ENCODE measurements around the gene KCNF1.

DNA sequence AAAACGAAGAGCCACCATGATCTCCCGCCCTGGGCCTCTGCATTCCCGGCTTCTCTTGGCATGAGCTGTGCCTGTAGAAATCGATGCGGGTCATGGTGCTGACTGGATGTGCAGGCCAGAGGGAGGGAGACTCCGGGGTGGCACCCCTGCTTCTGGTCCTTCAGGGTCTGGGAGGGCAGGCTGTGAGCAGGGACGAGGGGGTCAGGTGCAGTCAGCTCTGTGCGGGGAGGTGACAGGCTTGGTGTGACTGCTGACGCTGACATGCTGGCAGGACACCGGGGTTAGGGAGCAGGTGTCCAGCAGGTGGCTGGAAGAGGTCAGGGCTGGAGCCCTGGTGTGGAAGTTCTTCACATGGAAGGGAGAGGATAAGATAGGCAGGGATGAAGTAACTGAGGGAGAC lies 48.7 kb upstream of the KCNF1 start:
- TF ChIP-seq POLR2A (IDR thresholded peaks at IDR 0.05) (no peak), EP300 (IDR thresholded peaks at IDR 0.05) (no peak)
- TF ChIP-seq, protein P1, sequence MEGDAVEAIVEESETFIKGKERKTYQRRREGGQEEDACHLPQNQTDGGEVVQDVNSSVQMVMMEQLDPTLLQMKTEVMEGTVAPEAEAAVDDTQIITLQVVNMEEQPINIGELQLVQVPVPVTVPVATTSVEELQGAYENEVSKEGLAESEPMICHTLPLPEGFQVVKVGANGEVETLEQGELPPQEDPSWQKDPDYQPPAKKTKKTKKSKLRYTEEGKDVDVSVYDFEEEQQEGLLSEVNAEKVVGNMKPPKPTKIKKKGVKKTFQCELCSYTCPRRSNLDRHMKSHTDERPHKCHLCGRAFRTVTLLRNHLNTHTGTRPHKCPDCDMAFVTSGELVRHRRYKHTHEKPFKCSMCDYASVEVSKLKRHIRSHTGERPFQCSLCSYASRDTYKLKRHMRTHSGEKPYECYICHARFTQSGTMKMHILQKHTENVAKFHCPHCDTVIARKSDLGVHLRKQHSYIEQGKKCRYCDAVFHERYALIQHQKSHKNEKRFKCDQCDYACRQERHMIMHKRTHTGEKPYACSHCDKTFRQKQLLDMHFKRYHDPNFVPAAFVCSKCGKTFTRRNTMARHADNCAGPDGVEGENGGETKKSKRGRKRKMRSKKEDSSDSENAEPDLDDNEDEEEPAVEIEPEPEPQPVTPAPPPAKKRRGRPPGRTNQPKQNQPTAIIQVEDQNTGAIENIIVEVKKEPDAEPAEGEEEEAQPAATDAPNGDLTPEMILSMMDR (IDR thresholded peaks at IDR 0.05) = no peak
